ENCODE data around the gene RGS8. TPM values are rescaled to one million over a fixed set of nuclear protein-coding genes. Genes with fewer than 3 reads are reported as not detected.

Gene RGS8
- total and polyA plus RNA-seq, 9 donors, result 0.12 to 4.8 (median 0.33) TPM; not detected in 1

DNA sequence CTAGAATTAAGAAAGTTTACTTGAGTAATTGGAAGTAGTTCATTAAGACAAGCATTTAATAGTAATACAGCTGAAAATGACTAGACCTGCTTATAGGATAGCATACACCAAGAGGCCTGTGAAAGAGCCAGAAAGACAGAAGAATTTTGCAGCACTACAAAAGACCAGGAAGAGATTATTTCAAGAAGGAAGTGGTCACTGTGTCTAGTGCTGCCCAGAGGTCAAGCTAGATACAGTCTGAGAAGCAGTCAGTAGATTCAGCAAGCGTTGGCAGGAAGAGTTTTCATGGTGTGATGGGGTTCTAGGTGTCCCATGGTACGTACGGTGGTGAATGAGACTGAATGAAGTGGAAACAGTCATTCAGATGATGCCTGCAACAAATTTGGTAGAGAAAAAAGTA, 31.5 kb downstream of the RGS8 start:
- no peak overlapping the region for H3K27ac ChIP-seq
- 73 to 92% (median 79%) methylated on average over 3 of the region's 3 CpGs for WGBS, 3 donors
- no peak for DNase-seq
- H3K36me3 ChIP-seq, result no peaks in the 10 kb centered on the region
- no peaks in the 10 kb centered on the region for H3K9me3 ChIP-seq
- H3K4me3 ChIP-seq, result no peak overlapping the region
- H3K4me1 ChIP-seq (ENCODE audit: insufficient read depth), result no peaks in the 10 kb centered on the region
- TF ChIP-seq POLR2A (IDR thresholded peaks at IDR 0.05), result no peak
- H3K27me3 ChIP-seq, result no peaks in the 10 kb centered on the region
- intact Hi-C loops (cut with DNase I), result no loop called here

DNA sequence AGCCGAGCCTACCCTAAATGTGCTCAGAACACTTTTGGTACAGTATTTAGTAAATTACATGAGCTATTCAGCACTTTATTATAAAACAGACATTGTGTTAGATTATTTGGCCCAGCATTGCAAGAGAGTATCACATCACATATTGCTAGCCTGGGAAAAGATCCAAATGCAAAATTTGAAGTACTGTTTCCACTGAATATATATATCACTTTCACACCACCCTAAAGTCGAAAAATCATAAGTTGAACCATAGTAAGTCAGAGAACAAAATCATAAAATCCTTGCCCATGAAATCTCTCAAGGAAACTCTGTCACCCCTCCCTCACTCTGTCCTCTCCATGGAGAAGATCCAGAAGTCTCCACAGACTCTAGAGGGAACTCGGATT, 33.1 kb downstream of the RGS8 start:
- TF ChIP-seq, protein P1, sequence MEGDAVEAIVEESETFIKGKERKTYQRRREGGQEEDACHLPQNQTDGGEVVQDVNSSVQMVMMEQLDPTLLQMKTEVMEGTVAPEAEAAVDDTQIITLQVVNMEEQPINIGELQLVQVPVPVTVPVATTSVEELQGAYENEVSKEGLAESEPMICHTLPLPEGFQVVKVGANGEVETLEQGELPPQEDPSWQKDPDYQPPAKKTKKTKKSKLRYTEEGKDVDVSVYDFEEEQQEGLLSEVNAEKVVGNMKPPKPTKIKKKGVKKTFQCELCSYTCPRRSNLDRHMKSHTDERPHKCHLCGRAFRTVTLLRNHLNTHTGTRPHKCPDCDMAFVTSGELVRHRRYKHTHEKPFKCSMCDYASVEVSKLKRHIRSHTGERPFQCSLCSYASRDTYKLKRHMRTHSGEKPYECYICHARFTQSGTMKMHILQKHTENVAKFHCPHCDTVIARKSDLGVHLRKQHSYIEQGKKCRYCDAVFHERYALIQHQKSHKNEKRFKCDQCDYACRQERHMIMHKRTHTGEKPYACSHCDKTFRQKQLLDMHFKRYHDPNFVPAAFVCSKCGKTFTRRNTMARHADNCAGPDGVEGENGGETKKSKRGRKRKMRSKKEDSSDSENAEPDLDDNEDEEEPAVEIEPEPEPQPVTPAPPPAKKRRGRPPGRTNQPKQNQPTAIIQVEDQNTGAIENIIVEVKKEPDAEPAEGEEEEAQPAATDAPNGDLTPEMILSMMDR (IDR thresholded peaks at IDR 0.05), result no peak
- TF ChIP-seq EP300 (IDR thresholded peaks at IDR 0.05), result no peak
- no peak for TF ChIP-seq POLR2A (IDR thresholded peaks at IDR 0.05)
- DNase-seq, result no peak
- H3K36me3 ChIP-seq, result no peaks in the 10 kb centered on the region
- no peak overlapping the region for H3K4me3 ChIP-seq
- WGBS, 3 donors, result 41 to 49% (median 42%) methylated on average over 3 of the region's 3 CpGs
- intact Hi-C loops (cut with DNase I), result no loop called here
- no peaks in the 10 kb centered on the region for H3K4me1 ChIP-seq (ENCODE audit: insufficient read depth)
- H3K9me3 ChIP-seq, result no peaks in the 10 kb centered on the region
- H3K27me3 ChIP-seq, result no peaks in the 10 kb centered on the region
- no peak overlapping the region for H3K27ac ChIP-seq

DNA sequence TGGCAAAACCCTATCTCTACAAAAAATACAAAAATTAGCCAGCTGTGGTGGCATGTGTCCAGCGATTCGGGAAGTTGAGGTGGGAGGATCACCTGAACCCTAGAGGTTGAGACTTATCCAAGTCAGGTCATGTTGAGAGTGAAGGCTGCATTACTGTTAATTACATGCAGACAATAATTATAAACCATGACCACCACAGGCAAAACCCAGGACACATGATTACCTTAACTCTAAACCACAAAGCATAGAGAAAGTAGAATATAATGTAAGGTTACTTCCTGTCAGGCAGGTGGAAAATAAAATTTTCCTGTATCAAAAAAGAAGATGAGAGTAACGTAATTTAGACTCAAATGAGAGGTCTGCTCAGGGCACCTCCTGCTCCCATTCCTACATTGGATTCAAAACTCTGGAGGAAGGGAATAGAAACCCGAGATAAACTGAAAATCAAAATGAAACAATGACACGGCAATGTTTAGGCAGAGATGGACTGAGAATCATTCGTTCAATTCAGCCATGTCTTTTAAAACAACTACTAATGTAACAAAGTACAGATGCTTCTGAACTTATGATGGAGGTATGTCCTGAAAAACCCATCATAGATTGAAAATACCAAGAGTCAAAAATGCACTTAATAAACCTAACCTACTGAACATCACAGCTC, 33.6 kb downstream of the RGS8 start:
- Histone ChIP-seq H3K4me1 (ENCODE audit: insufficient read depth) (no peaks in the 10 kb centered on the region), H3K27me3 (no peaks in the 10 kb centered on the region), H3K4me3 (no peak overlapping the region), H3K27ac (no peak overlapping the region), H3K9me3 (no peaks in the 10 kb centered on the region), H3K36me3 (no peaks in the 10 kb centered on the region)
- no peak for TF ChIP-seq POLR2A (IDR thresholded peaks at IDR 0.05)
- no peak for TF ChIP-seq EP300 (IDR thresholded peaks at IDR 0.05)
- TF ChIP-seq, protein P1 (IDR thresholded peaks at IDR 0.05), result no peak
- intact Hi-C loops (cut with DNase I), result no loop called here
- no peak for DNase-seq
- 60 to 70% (median 64%) methylated on average over 6 of the region's 6 CpGs for WGBS, 3 donors

DNA sequence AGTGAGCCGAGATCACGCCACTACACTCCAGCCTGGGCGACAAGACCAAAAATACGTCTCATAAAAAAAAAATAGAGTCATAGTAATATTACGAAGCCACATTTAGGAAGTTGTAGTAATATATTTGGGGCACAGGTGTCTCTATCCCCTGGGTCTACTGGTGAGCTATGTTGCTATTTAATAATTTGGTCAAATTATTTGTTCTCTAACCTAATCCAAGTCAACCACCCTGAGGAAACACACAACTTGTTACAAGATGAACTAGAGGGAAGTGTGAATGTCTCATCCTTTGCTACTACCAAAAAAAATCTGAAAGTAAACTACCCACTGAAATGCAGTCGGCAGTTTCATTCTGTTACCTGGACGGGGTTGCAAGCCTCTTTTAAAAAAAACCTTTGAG, 35.3 kb downstream of the RGS8 start:
- Histone ChIP-seq H3K9me3 (no peaks in the 10 kb centered on the region), H3K4me1 (ENCODE audit: insufficient read depth) (no peaks in the 10 kb centered on the region), H3K27ac (no peak overlapping the region), H3K4me3 (no peak overlapping the region), H3K27me3 (no peaks in the 10 kb centered on the region), H3K36me3 (no peaks in the 10 kb centered on the region)
- no peak for DNase-seq
- 93 to 94% (median 93%) methylated on average over 7 of the region's 7 CpGs for WGBS, 3 donors
- intact Hi-C loops (cut with DNase I), result no loop called here
- no peak for TF ChIP-seq POLR2A (IDR thresholded peaks at IDR 0.05)
- TF ChIP-seq, protein P1 (IDR thresholded peaks at IDR 0.05), result no peak
- TF ChIP-seq EP300 (IDR thresholded peaks at IDR 0.05), result no peak

DNA sequence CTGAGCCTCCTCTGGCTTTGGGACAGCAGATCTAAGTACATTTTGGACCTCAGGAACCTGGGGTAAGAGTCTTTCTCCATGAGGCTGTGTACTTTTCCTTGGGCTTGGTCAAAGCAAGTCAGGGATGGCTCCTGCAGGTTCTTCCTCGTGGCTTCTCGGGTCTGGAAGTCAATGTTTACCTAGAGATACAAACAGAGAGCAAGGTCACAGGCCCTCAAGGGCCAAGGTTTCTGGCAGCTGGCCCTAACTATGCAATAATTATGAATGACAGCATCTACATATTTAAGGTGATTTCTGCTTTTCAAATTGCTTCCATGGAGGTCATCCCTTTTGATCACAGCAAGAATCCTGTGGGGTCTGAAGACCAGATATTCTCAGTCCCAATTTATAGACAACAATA, 37.6 kb downstream of the RGS8 start:
- WGBS, 3 donors, result 43 to 53% (median 47%) methylated on average over 2 of the region's 2 CpGs
- intact Hi-C loops (cut with DNase I), result no loop called here

More for the DNA sequence above, 37.6 kb downstream of the RGS8 start:
- TF ChIP-seq POLR2A (IDR thresholded peaks at IDR 0.05), result no peak
- TF ChIP-seq, protein P1 (IDR thresholded peaks at IDR 0.05), result no peak
- TF ChIP-seq EP300 (IDR thresholded peaks at IDR 0.05), result no peak
- Histone ChIP-seq H3K4me3 (no peak overlapping the region), H3K9me3 (no peaks in the 10 kb centered on the region), H3K27me3 (no peaks in the 10 kb centered on the region), H3K27ac (no peak overlapping the region), H3K36me3 (no peaks in the 10 kb centered on the region), H3K4me1 (ENCODE audit: insufficient read depth) (no peaks in the 10 kb centered on the region)
- no peak for DNase-seq
